Uterus (tissue), 2 donors: Measurements from ENCODE around the gene ZRANB3.

ENCODE experiments used
- POLR2A ChIP-seq, 2 donors: fragments of 450-650 bp; IDR thresholded peaks; one replicate each; pipeline ENCODE4 v1.6.1; 2016; ENCODE audit warnings: antibody characterized with exemption in 2 of 2, mild to moderate bottlenecking in 1 of 2, moderate library complexity in 1 of 2
- TF ChIP-seq, protein P1 (sequence below), 4 experiments: fragments of 200-600 bp in 2 of 4; fragments of 450-650 bp in 2 of 4; sonication (generic) in 2 of 4; IDR thresholded peaks; one replicate each; pipeline ENCODE4 v1.5.1; 2016 to 2019; ENCODE audit warnings: antibody characterized with exemption in 4 of 4, mild to moderate bottlenecking in 2 of 4, moderate library complexity in 1 of 4

DNA sequence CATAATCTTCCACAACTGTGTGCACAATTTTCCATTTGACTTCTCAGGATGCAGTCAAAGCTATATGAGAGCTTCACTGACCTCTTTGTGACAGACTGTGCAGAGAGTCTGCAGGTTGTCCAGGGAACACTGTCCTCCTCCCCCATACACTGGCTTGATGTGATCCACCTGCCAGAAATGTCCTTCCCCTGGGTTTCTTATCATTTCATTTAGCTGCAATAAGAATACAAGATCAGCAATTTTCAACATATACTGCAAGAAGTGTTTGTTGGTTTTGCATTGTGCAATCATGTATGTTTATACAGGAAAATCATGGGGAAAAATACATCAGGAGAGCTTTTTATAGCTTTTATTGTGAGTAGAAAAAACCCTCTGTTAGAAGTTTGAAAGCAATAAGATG, 328.3 kb downstream of the ZRANB3 start:
- TF ChIP-seq, protein P1, sequence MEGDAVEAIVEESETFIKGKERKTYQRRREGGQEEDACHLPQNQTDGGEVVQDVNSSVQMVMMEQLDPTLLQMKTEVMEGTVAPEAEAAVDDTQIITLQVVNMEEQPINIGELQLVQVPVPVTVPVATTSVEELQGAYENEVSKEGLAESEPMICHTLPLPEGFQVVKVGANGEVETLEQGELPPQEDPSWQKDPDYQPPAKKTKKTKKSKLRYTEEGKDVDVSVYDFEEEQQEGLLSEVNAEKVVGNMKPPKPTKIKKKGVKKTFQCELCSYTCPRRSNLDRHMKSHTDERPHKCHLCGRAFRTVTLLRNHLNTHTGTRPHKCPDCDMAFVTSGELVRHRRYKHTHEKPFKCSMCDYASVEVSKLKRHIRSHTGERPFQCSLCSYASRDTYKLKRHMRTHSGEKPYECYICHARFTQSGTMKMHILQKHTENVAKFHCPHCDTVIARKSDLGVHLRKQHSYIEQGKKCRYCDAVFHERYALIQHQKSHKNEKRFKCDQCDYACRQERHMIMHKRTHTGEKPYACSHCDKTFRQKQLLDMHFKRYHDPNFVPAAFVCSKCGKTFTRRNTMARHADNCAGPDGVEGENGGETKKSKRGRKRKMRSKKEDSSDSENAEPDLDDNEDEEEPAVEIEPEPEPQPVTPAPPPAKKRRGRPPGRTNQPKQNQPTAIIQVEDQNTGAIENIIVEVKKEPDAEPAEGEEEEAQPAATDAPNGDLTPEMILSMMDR (IDR thresholded peaks at IDR 0.05): no peak
- no peak for TF ChIP-seq POLR2A (IDR thresholded peaks at IDR 0.05)
